Activated gamma-delta T cell treated with anti-CD3 and anti-CD28 coated beads, Interleukin-2, amount 50 U/mL, for 16 hours (primary cell): ENCODE data around the gene MAEL.
"Not testable (repeated sequence)": the region's sequence is repeated elsewhere in the genome, so short reads cannot be mapped to it uniquely, and the experiment has no call there.

Source experiments
- DNase-seq: peaks from one replicate; pipeline ENCODE4 v3.0.0-alpha.2; 2020; ENCODE audit warnings: low read depth

The MAEL gene

GRCh38 chr1:166978821-166979220, 10.3 kb upstream of the MAEL start:
- no peak for DNase-seq

GRCh38 chr1:166980383-166980782, 8.7 kb upstream of the MAEL start:
- no peak for DNase-seq

GRCh38 chr1:166980818-166981217, 8.3 kb upstream of the MAEL start:
- no peak for DNase-seq

GRCh38 chr1:166981589-166981988, 7.5 kb upstream of the MAEL start:
- DNase-seq: no peak

DNA sequence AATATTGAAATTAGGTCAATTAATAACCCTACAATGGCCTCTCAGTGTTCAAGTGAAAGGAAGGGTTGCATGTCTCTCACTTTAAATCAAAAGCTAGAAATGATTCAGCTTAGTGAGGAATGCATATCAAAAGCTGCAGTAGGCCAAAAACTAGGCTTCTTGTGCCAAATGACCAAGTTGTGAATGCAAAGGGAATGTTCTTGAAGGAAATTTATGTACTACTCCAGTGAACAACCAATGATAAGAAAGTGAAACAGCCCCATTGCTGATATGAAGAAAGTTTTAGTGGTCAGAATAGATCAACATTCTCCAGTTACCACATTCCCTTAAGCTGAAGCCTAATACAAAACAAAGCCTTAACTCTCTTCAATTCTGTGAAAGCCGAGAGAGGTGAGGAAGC, 10.0 kb downstream of the MAEL start:
- DNase-seq: no peak

DNA sequence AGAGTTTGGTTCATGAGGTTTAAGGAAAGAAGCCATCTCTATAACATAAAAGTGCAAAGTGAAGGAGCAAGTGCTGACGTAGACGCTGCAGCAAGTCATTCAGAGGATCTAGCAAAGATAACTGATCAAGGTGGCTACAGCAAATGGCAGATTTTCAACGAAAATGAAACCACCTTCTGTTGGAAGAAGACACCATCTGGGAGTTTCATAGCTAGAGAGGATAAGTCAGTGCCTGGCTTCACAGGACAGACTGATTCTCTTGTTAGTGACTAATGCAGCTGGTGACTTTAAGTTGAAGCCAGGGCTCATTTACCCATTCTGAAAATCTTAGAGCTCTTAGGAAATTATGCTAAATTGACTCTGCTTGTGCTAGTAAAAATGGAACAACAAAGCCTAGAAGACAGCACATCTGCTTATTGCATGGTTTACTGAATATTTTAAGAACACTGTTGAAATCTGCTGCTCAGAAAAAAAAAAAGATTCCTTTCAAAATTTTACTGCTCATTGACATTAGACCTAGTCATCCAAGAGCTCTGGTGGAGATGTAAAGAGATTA, 10.5 kb downstream of the MAEL start:
- no peak for DNase-seq

GRCh38 chr1:167000546-167000945, 11.5 kb downstream of the MAEL start:
- DNase-seq: no peak

- no peak for DNase-seq
Measured at GRCh38 chr1:167002354-167002753, 13.3 kb downstream of the MAEL start.

GRCh38 chr1:167003711-167004110, 14.6 kb downstream of the MAEL start:
- DNase-seq: no peak

DNA sequence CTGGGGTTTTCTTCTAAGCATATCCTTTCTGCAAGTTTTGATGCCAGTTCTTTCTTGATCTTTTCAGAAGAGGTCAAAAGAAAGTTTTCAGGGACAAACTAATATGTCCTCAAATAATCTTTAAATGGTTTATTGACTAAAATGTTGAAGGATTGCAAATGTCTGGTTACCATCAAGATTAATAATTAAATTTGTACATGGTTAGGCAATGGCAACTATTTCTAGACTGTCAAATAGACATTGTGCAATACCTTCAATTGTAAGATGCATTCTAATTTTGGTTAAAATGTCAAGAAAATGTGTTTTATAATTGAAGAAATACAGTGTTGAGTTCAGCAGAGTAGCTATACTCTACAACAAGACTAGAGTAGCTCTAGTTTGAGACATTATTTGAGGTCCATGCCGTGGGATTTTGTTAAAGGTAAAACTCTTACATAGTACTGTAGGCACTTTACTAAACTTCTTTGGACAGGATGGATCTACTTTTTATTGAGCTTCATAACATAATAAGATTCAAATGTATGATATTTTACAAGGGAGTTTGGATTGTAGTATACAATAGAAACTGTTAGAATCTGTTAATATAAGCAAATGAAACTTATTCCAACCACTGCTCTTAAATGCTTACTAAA, 22.6 kb downstream of the MAEL start:
- DNase-seq: no peak

GRCh38 chr1:167012570-167012969, 23.5 kb downstream of the MAEL start:
- DNase-seq: no peak

- no peak for DNase-seq
Measured at GRCh38 chr1:167013108-167013929, 24.2 kb downstream of the MAEL start.

DNA sequence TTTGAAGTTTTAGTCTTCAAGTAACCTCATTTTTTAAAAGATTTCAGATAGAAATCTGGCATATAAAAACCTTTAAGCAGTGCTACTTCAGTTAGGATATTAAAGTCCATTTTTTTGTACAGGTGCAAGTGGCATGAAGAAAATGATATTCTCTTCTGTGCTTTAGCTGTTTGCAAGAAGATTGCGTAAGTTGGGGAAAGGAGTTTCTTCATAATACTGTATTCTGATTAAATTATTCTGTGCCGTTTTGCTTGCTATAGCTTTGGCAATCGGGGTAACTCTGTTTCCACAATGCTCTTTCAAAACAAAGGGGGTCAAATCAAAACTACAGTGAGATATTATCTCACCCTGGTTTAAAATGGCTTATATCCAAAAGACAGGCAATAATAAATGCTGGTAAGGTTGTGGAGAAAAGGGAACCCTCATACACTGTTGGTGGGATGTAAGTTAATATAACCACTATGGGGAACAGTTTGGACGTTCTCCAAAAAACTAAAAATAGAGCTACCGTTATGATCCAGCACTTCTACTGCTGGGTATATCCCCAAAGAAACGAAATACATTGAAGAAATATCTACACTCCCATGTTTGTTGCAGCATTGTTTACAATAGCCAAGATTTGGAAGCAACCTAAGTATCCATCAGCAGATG, 27.1 kb downstream of the MAEL start:
- DNase-seq: no peak

DNA sequence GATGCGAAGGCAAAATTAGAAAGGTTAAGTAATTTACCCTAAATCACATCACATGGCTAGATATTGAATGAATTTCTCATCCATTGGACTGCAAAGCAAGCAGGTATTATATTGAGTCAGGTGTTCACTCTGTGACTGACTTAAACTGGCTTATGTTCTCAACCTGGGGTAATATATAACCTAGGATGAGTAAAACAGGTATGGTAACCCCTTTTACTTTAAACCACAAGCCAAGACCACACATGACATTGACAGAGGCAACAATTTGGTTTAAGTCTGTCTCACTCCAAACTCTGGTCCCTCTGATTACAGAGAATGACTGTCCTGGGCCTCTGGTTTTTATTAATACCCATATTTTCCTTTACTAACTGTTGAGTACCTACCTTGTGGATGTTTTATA, 33.3 kb downstream of the MAEL start:
- no peak for DNase-seq

DNA sequence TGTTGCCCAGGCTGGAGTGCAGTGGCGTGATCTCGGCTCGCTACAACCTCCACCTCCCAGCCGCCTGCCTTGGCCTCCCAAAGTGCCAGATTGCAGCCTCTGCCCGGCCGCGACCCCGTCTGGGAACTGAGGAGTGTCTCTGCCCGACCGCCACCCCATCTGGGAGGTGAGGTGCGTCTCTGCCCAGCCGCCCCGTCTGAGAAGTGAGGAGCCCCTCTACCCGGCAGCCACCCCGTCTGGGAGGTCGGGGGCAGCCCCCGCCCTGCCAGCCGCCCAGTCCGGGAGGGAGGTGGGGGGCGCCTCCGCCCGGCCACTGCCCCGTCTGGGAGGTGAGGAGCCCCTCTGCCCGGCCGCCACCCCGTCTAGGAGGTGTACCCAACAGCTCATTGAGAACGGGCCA, 40.5 kb downstream of the MAEL start:
- DNase-seq: not testable (repeated sequence)

DNA sequence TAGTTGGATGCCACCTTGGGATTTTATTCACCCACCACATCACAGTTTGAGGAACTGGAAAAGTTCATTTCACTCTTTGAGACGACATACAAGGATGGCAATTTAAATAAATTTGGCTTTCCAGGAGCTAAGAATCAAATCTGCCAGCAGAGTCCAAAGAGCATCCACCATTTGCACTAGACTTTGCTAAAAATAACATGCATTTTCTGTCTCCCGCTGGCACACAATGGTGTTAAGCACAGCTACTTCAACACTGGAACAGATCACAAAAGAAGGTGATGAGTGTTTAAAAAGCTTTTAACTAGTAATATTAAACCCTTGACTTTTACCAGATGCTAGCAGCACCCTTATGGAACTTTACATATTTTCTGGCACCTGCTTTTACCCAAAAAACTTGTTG, 44.6 kb downstream of the MAEL start:
- no peak for DNase-seq

GRCh38 chr1:167043752-167044488, 54.8 kb downstream of the MAEL start:
- peak; percentile 27 for DNase-seq

DNA sequence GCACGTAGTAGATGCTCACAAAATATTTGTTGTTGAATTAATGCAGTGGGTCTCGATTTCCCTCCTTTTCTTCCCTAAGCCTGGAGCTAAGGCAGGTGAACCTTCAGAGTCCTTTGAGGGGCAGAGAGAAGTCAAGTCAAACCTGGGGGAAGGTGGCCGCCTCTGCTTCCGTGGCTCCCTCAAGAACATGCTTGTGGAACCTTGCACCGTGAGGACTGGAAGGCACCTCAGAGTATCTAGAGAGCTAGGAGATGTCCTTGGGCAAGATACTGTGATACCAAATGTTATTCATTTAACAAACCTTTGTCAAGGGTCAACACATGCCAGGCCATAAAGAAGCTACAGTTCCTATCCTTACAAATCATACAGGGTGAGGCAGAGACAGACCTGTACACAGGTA, 62.8 kb downstream of the MAEL start:
- DNase-seq: no peak

DNA sequence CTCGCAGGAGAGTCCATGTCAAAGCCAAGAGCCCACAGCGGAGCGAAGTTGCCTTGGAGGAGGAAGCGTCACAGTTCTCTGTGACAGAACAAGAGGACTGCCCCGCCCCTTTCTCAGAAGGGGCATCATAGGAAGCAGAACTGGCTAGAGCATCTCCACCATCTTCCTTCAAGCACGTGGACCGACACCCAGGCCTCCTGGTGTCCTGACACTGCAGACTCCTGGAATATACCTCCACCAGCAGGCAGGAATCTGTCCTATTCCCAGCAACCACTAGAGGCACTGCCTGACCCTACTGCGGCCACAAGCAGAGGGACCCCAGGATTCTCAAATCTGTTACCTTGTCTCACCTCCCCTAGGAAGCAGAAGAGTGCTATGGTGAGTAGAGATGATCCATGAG, 63.3 kb downstream of the MAEL start:
- no peak for DNase-seq

DNA sequence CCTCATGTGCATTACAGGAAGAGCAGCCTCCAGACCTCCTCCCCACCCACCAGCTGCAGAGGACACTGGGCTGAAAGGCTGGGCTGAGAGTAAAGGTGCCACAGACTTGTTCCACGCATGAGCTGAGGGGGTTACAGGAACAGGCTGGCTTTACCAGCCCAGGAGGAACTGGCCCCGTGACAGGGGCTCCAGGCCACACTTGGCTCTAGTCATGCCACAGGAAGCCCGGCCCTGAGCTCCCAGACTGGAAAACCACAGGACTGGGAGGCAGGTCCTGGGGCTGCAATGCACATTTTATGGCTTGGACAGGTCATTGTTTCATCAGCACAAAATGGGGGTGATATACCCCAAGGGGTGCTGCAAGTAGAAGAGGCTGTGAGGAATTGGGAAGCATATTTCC, 65.5 kb downstream of the MAEL start:
- no peak for DNase-seq

- DNase-seq: no peak
Measured at GRCh38 chr1:167054946-167055630, 66.0 kb downstream of the MAEL start.
